Adrenal gland (tissue), 12 donors: ENCODE measurements around the gene SFRP5. TPM values are rescaled to one million over a fixed set of nuclear protein-coding genes. Genes with fewer than 3 reads are reported as not detected.
A peak's percentile ranks its signal among the peaks of the same experiment; 100 is the strongest.

Source experiments
- DNase-seq, 7 donors: peaks; one replicate each; pipeline ENCODE4 v3.0.0-alpha.2; 2019 to 2020
- H3K27ac ChIP-seq, 5 donors: fragments of 200-600 bp; sonication (generic) in 4 of 5; 1 replicate in 3 of 5; 2 replicates in 2 of 5; pipeline versions ENCODE4 v1.5.1 to v1.8.0; 2016 to 2020; ENCODE audit warnings: mild to moderate bottlenecking in 1 of 5
- H3K27me3 ChIP-seq: fragments of 200-600 bp; 2 replicates; pipeline ENCODE4 v1.8.0; 2021
- H3K36me3 ChIP-seq, 2 donors: fragments of 200-600 bp; replicated peaks in 1 of 2; 1 replicate in 1 of 2; 2 replicates in 1 of 2; pipeline versions ENCODE4 v1.5.1 to v1.8.0; 2018 to 2022
- H3K4me1 ChIP-seq, 2 donors: fragments of 200-600 bp; replicated peaks in 1 of 2; 1 replicate in 1 of 2; 2 replicates in 1 of 2; pipeline versions ENCODE4 v1.5.1 to v1.8.0; 2018 to 2021
- H3K4me3 ChIP-seq, 4 donors: fragments of 200-600 bp; sonication (generic) in 3 of 4; one replicate each; pipeline ENCODE4 v1.5.1; 2016 to 2018
- H3K9me3 ChIP-seq, 3 donors: fragments of 200-600 bp; sonication (generic) in 1 of 3; replicated peaks in 1 of 3; 1 replicate in 2 of 3; 2 replicates in 1 of 3; pipeline versions ENCODE4 v1.5.1 to v1.8.0; 2016 to 2021
- CTCF ChIP-seq, 6 experiments: fragments of 450-650 bp in 4 of 6; fragments of 200-600 bp in 2 of 6; sonication (generic) in 1 of 6; IDR thresholded peaks; 1 replicate in 5 of 6; 2 replicates in 1 of 6; pipeline versions ENCODE4 v1.5.1 to v1.8.0; 2016 to 2021; ENCODE audit warnings: antibody characterized with exemption in 6 of 6, mild to moderate bottlenecking in 2 of 6, moderate library complexity in 1 of 6
- POLR2A ChIP-seq, 2 donors: fragments of 450-650 bp; IDR thresholded peaks; one replicate each; pipeline ENCODE4 v1.6.1; 2017; ENCODE audit warnings: antibody characterized with exemption in 2 of 2, mild to moderate bottlenecking in 2 of 2, moderate library complexity in 1 of 2
- WGBS, 4 donors: extraction: QIAGEN DNeasy Blood & Tissue Kit in 2 of 4; methylation state at CpG; one replicate each; pipeline versions ENCODE4 v1.1.5 to v1.1.7; 2013 to 2017; 5-methylcytosine and 5-hydroxymethylcytosine counted together
- intact Hi-C, 2 donors: fragments of 100-400 bp; cut with DNase I; formaldehyde crosslinking; loops; one replicate each; pipeline versions ENCODE4 v1.14.1 to v1.15.0; 2022 to 2023
- polyA plus RNA-seq, 3 donors: library from polyadenylated mRNA; stranded (reverse); fragments of 200-250 nt in 2 of 3; fragments of 350-450 nt in 1 of 3; fragmentation: Illumina TruSeq in 1 of 3; extraction: RNeasy Lipid Tissue Mini Kit (QIAGEN cat#74804) in 1 of 3; gene quantifications; one replicate each; pipeline ENCODE4 v1.2.3, GENCODE V29; 2013 to 2014
- total RNA-seq, 9 donors: library from RNA; depleted of rRNA in 4 of 9; stranded (reverse); fragments of >200 nt in 4 of 9; fragments of 120-200 nt in 1 of 9; fragmentation: NEBNext Ultra II Directional in 1 of 9; extraction: Animal tissue kit (Norgen Biotek cat#: 25700) in 1 of 9; gene quantifications; one replicate each; pipeline versions ENCODE4 v1.1.0 to v1.2.4, GENCODE V29; 2013 to 2023
- donor health status: healthy with polysubstance abuse.
- donor health status: Bipolar disorder and iron deficiency.
- donor health status: DM: yes; HTN: yes; CAD: no.
- donor health status: DM: no; HTN: no; CAD: no.
- donor health status: DM: no; HTN: no; CAD: no.
- donor health status: DM: yes; HTN: yes; CAD: no.

SFRP5 gene
- total and polyA plus RNA-seq, 12 donors: 0.22 to 43.4 (median 5.2) TPM

- no peak for TF ChIP-seq POLR2A (IDR thresholded peaks at IDR 0.05)
- TF ChIP-seq CTCF (IDR thresholded peaks at IDR 0.05): no peak
- no peak overlapping the region for H3K4me3 ChIP-seq
- DNase-seq: peak in 1 of 7 donors; percentile 61
- H3K36me3 ChIP-seq: peaks cover 0 to 9% of the 10 kb centered on the region in 2 donors
- H3K4me1 ChIP-seq: peaks cover 0 to 18% of the 10 kb centered on the region in 2 donors
- peak overlapping the region in 2 of 5 donors; percentile 14 to 71 for H3K27ac ChIP-seq
- WGBS, 4 donors: 65 to 74% (median 72%) methylated on average over 6 of the region's 6 CpGs
- no peaks in the 10 kb centered on the region for H3K27me3 ChIP-seq
- intact Hi-C loops: no loop called here
- no peaks in the 10 kb centered on the region for H3K9me3 ChIP-seq
Measured at GRCh38 chr10:97718178-97718577, 53.6 kb downstream of the SFRP5 start.

- Histone ChIP-seq H3K27ac (peak overlapping the region in 2 of 5 donors; percentile 14 to 71), H3K36me3 (peaks cover 0 to 9% of the 10 kb centered on the region in 2 donors), H3K27me3 (no peaks in the 10 kb centered on the region), H3K4me1 (peaks cover 0 to 22% of the 10 kb centered on the region in 2 donors), H3K4me3 (no peak overlapping the region), H3K9me3 (no peaks in the 10 kb centered on the region)
- TF ChIP-seq CTCF (IDR thresholded peaks at IDR 0.05) (no peak), POLR2A (IDR thresholded peaks at IDR 0.05) (no peak)
- no peak for DNase-seq
- intact Hi-C loops: no loop called here
- WGBS, 4 donors: 90 to 94% (median 92%) methylated on average over 6 to 7 of the region's 7 CpGs
Measured at GRCh38 chr10:97717627-97718026, 54.2 kb downstream of the SFRP5 start.

Other genes with a start within 250 kb of the SFRP5 start
- gene ANKRD2, start 199.2 kb downstream of the SFRP5 start, total RNA-seq: 1 to 10 TPM in 5 of 9 donors, under 1 TPM in 2, not detected in 2; 0.67 to 2.9 (median 2.3) TPM
- gene ANKRD2, start 199.2 kb downstream of the SFRP5 start, polyA plus RNA-seq: under 1 TPM; 0.24 to 0.81 (median 0.72) TPM
- 10 to 100 TPM in 6 of 9 donors, 1 to 10 TPM in 3; 2.1 to 30.8 (median 13.3) TPM for gene HOGA1, start 187.6 kb downstream of the SFRP5 start, total RNA-seq
- 10 to 100 TPM in 2 of 3 donors, 1 to 10 TPM in 1; 3.2 to 13.6 (median 12.1) TPM for gene HOGA1, start 187.6 kb downstream of the SFRP5 start, polyA plus RNA-seq
- gene C10orf62, start 182.3 kb downstream of the SFRP5 start, total RNA-seq: 1 to 10 TPM in 3 of 9 donors, under 1 TPM in 3, not detected in 3; 0.47 to 2.3 (median 1.0) TPM
- gene C10orf62, start 182.3 kb downstream of the SFRP5 start, polyA plus RNA-seq: 1 to 10 TPM in 1 of 3 donors, under 1 TPM in 2; 0.26 to 1.3 (median 0.44) TPM
- 10 to 100 TPM in 2 of 9 donors, 1 to 10 TPM in 7; 1.6 to 12.2 (median 7.9) TPM for gene MORN4, start 138.5 kb downstream of the SFRP5 start, total RNA-seq
- gene MORN4, start 138.5 kb downstream of the SFRP5 start, polyA plus RNA-seq: 10 to 100 TPM in 2 of 3 donors, 1 to 10 TPM in 1; 5.1 to 15.0 (median 11.7) TPM
- 10 to 100 TPM; 30.0 to 70.8 (median 41.6) TPM for gene PI4K2A, start 131.3 kb downstream of the SFRP5 start, total RNA-seq
- gene PI4K2A, start 131.3 kb downstream of the SFRP5 start, polyA plus RNA-seq: 10 to 100 TPM; 17.8 to 69.8 (median 18.2) TPM
- gene AVPI1, start 84.8 kb downstream of the SFRP5 start, total RNA-seq: 100 to 1,000 TPM in 1 of 9 donors, 10 to 100 TPM in 8; 13.1 to 158 (median 27.1) TPM
- gene AVPI1, start 84.8 kb downstream of the SFRP5 start, polyA plus RNA-seq: 10 to 100 TPM; 15.4 to 19.7 (median 15.7) TPM
- 10 to 100 TPM in 4 of 9 donors, 1 to 10 TPM in 5; 4.2 to 23.5 (median 9.3) TPM for gene MARVELD1, start 58.3 kb downstream of the SFRP5 start, total RNA-seq
- gene MARVELD1, start 58.3 kb downstream of the SFRP5 start, polyA plus RNA-seq: 10 to 100 TPM in 2 of 3 donors, 1 to 10 TPM in 1; 6.3 to 11.7 (median 10.7) TPM
- gene ZFYVE27, start 34.9 kb downstream of the SFRP5 start, total RNA-seq: 10 to 100 TPM; 26.7 to 45.3 (median 34.7) TPM
- gene ZFYVE27, start 34.9 kb downstream of the SFRP5 start, polyA plus RNA-seq: 10 to 100 TPM; 23.6 to 39.3 (median 31.7) TPM
- 1 to 10 TPM in 3 of 9 donors, under 1 TPM in 6; 0.06 to 2.2 (median 0.61) TPM for gene GOLGA7B, start 77.8 kb upstream of the SFRP5 start, total RNA-seq
- gene GOLGA7B, start 77.8 kb upstream of the SFRP5 start, polyA plus RNA-seq: 10 to 100 TPM in 1 of 3 donors, 1 to 10 TPM in 2; 1.8 to 20.3 (median 3.5) TPM